Activated CD4-positive, alpha-beta T cell treated with anti-CD3 and anti-CD28 coated beads, Interleukin-2, amount 10 ng/mL, durations not matched to agents 24 days and 14 days (primary cell): ENCODE results near the gene TOMM40. TPM values are rescaled to one million over a fixed set of nuclear protein-coding genes. Genes with fewer than 3 reads are reported as not detected.
"Not testable (repeated sequence)": the region's sequence is repeated elsewhere in the genome, so short reads cannot be mapped to it uniquely, and the experiment has no call there.

ENCODE experiments used
- DNase-seq: peaks from one replicate; pipeline ENCODE4 v3.0.0; 2022
- H3K27ac Mint-ChIP-seq: one replicate; pipeline ENCODE4 v1.8.0; 2022; ENCODE audit warnings: mild to moderate bottlenecking, mixed read lengths
- H3K27me3 Mint-ChIP-seq: one replicate; pipeline ENCODE4 v1.8.0; 2022; ENCODE audit warnings: mixed read lengths
- H3K36me3 Mint-ChIP-seq: one replicate; pipeline ENCODE4 v1.8.0; 2022; ENCODE audit warnings: low read depth, mild to moderate bottlenecking, mixed read lengths
- H3K4me1 Mint-ChIP-seq: one replicate; pipeline ENCODE4 v1.8.0; 2021; ENCODE audit warnings: mixed read lengths
- H3K4me3 Mint-ChIP-seq: one replicate; pipeline ENCODE4 v1.8.0; 2022; ENCODE audit warnings: mild to moderate bottlenecking, moderate library complexity, mixed read lengths
- H3K9me3 Mint-ChIP-seq: one replicate; pipeline ENCODE4 v1.8.0; 2021; ENCODE audit warnings: mixed read lengths
- intact Hi-C: fragments of 100-400 bp; cut with micrococcal nuclease; formaldehyde crosslinking; loops from one replicate; pipeline ENCODE4 v1.15.1; 2023
- total RNA-seq: library from RNA; stranded (reverse); gene quantifications from 2 replicates; pipeline ENCODE4 v1.2.3, GENCODE V29; 2022

Gene TOMM40
- total RNA-seq, 1 donor from 2014 or later, result 213 TPM

GRCh38 chr19:44912854-44913253, 21.8 kb downstream of the TOMM40 start:
- Mint-ChIP-seq H3K4me1 (peaks cover 15% of the 10 kb centered on the region), H3K36me3 (no peaks in the 10 kb centered on the region), H3K27me3 (peaks cover 19% of the 10 kb centered on the region), H3K9me3 (no peaks in the 10 kb centered on the region), H3K27ac (no peak overlapping the region), H3K4me3 (no peak overlapping the region)
- intact Hi-C loops, result no loop called here
- DNase-seq, result no peak

- DNase-seq, intact Hi-C loops, H3K36me3 Mint-ChIP-seq, H3K9me3 Mint-ChIP-seq: not testable (repeated sequence)
- Mint-ChIP-seq H3K27me3 (peaks cover 18% of the 10 kb centered on the region), H3K27ac (peak overlapping the region; percentile 95), H3K4me3 (peak overlapping the region; percentile 97), H3K4me1 (peaks cover 15% of the 10 kb centered on the region)
Observed at GRCh38 chr19:44913512-44914432, 22.7 kb downstream of the TOMM40 start.

- H3K4me3 Mint-ChIP-seq, result peak within 1 kb of the TSS; percentile 97
- intact Hi-C loops, H3K36me3 Mint-ChIP-seq, H3K9me3 Mint-ChIP-seq: not testable (repeated sequence)
- peak; percentile 94 for DNase-seq
- H3K27ac Mint-ChIP-seq, result peak within 1 kb of the TSS; percentile 95
- peaks cover 18% of the 10 kb centered on the region for H3K27me3 Mint-ChIP-seq
- H3K4me1 Mint-ChIP-seq, result peaks cover 15% of the 10 kb centered on the region
Observed at GRCh38 chr19:44914433-44915206, 23.6 kb downstream of the TOMM40 start, which contains the start of gene APOC1. APOC1 (plus strand) TSS chr19:44914608; CDS start chr19:44914892, 284 bp downstream.

GRCh38 chr19:44924243-44924725, 33.2 kb downstream of the TOMM40 start:
- no peak overlapping the region for H3K27ac Mint-ChIP-seq
- H3K4me3 Mint-ChIP-seq, result no peak overlapping the region

GRCh38 chr19:44925114-44925891, 34.2 kb downstream of the TOMM40 start:
- Mint-ChIP-seq H3K36me3 (no peaks in the 10 kb centered on the region), H3K27ac (no peak overlapping the region), H3K4me1 (peaks cover 7% of the 10 kb centered on the region), H3K9me3 (no peaks in the 10 kb centered on the region), H3K4me3 (no peak overlapping the region), H3K27me3 (peaks cover 15% of the 10 kb centered on the region)
- intact Hi-C loops, result no loop called here
- no peak for DNase-seq

More at GRCh38 chr19:44924243-44924725, 33.2 kb downstream of the TOMM40 start:
- intact Hi-C loops, result no loop called here
- H3K4me1 Mint-ChIP-seq, result peaks cover 7% of the 10 kb centered on the region
- H3K27me3 Mint-ChIP-seq, result peaks cover 15% of the 10 kb centered on the region
- DNase-seq, result no peak
- no peaks in the 10 kb centered on the region for H3K36me3 Mint-ChIP-seq
- H3K9me3 Mint-ChIP-seq, result no peaks in the 10 kb centered on the region

- Mint-ChIP-seq H3K4me3 (peak overlapping the region; percentile 74), H3K27ac (peak overlapping the region; percentile 69), H3K27me3 (peaks cover 15% of the 10 kb centered on the region)
- DNase-seq, H3K4me1 Mint-ChIP-seq, intact Hi-C loops, H3K9me3 Mint-ChIP-seq, H3K36me3 Mint-ChIP-seq: not testable (repeated sequence)
Observed at GRCh38 chr19:44926245-44927077, 35.4 kb downstream of the TOMM40 start.

- Mint-ChIP-seq H3K9me3 (no peaks in the 10 kb centered on the region), H3K36me3 (no peaks in the 10 kb centered on the region), H3K4me3 (no peak overlapping the region), H3K4me1 (peaks cover 7% of the 10 kb centered on the region), H3K27ac (no peak overlapping the region), H3K27me3 (peaks cover 15% of the 10 kb centered on the region)
- intact Hi-C loops, result no loop called here
- DNase-seq, result no peak
Observed at GRCh38 chr19:44927746-44928145, 36.7 kb downstream of the TOMM40 start.

- no peak for DNase-seq
- Mint-ChIP-seq H3K27ac (no peak overlapping the region), H3K36me3 (no peaks in the 10 kb centered on the region), H3K4me3 (no peak overlapping the region), H3K4me1 (peaks cover 7% of the 10 kb centered on the region), H3K27me3 (peaks cover 14% of the 10 kb centered on the region), H3K9me3 (no peaks in the 10 kb centered on the region)
- intact Hi-C loops, result no loop called here
Observed at GRCh38 chr19:44930088-44930487, 39.0 kb downstream of the TOMM40 start.

- Mint-ChIP-seq H3K27me3 (peaks cover 3% of the 10 kb centered on the region), H3K9me3 (no peaks in the 10 kb centered on the region), H3K4me1 (peaks cover 5% of the 10 kb centered on the region), H3K4me3 (no peak overlapping the region), H3K36me3 (no peaks in the 10 kb centered on the region), H3K27ac (no peak overlapping the region)
- DNase-seq, result no peak
- intact Hi-C loops, result no loop called here
Observed at GRCh38 chr19:44931541-44931940, 40.5 kb downstream of the TOMM40 start.

GRCh38 chr19:44939668-44940067, 48.6 kb downstream of the TOMM40 start:
- Mint-ChIP-seq H3K27me3 (no peaks in the 10 kb centered on the region), H3K36me3 (no peaks in the 10 kb centered on the region), H3K27ac (no peak overlapping the region), H3K9me3 (no peaks in the 10 kb centered on the region), H3K4me1 (peaks cover 2% of the 10 kb centered on the region), H3K4me3 (no peak overlapping the region)
- intact Hi-C loops, result no loop called here
- no peak for DNase-seq

- peaks cover 2% of the 10 kb centered on the region for H3K4me1 Mint-ChIP-seq
- DNase-seq, result no peak
- H3K27me3 Mint-ChIP-seq, result no peaks in the 10 kb centered on the region
- intact Hi-C loops, result no loop called here
- no peak within 1 kb of the TSS for H3K4me3 Mint-ChIP-seq
- no peaks in the 10 kb centered on the region for H3K36me3 Mint-ChIP-seq
- H3K9me3 Mint-ChIP-seq, result no peaks in the 10 kb centered on the region
- H3K27ac Mint-ChIP-seq, result no peak within 1 kb of the TSS
Observed at GRCh38 chr19:44942067-44942571, 51.1 kb downstream of the TOMM40 start, which contains the start of gene APOC4. APOC4 (plus strand) TSS chr19:44942237; CDS start chr19:44942278, 41 bp downstream.

GRCh38 chr19:44943801-44944249, 52.8 kb downstream of the TOMM40 start:
- H3K9me3 Mint-ChIP-seq, result no peaks in the 10 kb centered on the region
- intact Hi-C loops, result no loop called here

More at GRCh38 chr19:44943801-44944249, 52.8 kb downstream of the TOMM40 start:
- peaks cover 2% of the 10 kb centered on the region for H3K4me1 Mint-ChIP-seq
- no peaks in the 10 kb centered on the region for H3K36me3 Mint-ChIP-seq
- no peak for DNase-seq
- H3K27me3 Mint-ChIP-seq, result no peaks in the 10 kb centered on the region
- no peak overlapping the region for H3K4me3 Mint-ChIP-seq
- H3K27ac Mint-ChIP-seq, result no peak overlapping the region
